GM19328 (cell line): ENCODE results near the gene DNAL4.

Experiments
- ATAC-seq: cut with Tn5 transposase; IDR thresholded peaks from one replicate; pipeline ENCODE4 v1.9.1; 2021; ENCODE audit warnings: mild to moderate bottlenecking, moderate library complexity; ENCODE audit not compliant: unreplicated experiment

The DNAL4 gene

DNA sequence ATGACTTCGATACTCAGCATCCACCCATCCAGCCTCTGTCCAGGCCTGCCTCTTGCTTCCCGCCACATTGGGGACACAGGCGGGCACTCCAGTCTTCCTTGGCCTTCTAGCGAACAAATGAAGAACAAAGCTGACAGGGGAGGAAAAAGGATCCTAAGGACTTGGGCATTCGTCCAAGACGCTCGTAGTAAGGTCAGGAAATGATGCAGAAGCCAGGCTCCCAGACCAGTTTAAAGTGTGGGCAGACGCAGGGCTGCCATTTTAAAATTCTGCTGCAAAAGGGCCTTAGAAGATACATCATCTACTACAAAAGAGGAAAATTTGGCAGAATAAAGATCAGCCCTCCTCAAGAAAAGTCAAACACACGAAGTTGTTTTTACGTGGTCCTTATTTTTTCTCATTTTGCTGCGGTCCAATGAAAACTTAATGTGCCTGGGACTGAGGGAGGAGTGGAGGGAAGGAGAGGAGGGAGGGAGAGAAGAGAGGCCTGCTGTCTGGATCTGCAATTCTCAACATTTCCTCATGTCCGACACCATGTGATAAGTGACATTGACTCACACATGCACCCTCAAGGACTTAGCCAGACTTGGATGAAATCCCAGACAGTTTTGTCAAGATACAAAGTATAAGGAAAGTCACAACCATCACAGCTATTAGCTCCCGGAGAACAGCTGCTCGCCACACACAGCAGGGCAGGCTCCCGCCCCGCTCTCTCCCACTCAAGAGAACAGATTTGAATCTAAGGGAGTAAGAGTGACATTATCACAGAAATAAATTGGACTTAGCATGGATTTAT is 5.7 kb downstream of the DNAL4 start:
- no peak for ATAC-seq

DNA sequence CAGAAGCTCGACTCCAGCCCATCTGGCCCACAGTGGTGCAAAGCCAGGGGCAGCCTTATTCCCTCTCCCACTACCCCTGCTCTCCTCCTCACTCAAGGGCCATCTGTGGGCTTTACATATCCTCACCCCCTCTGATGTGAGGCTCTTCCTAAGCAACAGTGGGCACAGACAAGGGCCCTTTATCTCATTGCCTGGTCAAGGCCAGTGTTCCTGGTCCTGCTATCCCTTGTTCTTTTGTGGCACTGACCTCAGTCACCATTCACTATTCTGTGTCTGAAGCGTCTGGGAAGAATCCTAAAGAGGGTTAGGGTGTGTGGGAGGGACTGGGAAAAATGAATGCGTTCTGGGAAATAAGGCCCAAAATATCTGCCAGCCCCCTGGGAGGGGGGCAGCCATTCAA is 7.3 kb downstream of the DNAL4 start:
- no peak for ATAC-seq

DNA sequence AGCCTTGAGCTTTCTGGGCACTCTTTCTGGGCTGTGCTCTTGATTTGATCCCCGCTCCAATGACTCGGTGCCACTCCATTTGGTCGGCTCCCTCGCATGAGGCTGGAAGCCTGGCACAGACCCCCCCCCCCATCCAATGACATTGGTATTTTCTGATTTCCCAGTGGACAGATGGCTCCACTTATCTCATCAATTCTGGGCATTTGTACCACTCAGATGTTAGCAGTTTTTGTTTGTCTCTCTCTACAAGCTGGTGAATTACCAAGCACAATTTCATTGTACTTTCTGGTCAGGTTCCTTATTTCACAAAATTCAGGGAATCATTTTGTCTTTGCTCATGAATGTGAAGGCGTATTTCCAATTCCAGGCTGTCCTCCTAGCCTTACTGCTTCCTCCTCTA is 9.1 kb downstream of the DNAL4 start:
- ATAC-seq = no peak

DNA sequence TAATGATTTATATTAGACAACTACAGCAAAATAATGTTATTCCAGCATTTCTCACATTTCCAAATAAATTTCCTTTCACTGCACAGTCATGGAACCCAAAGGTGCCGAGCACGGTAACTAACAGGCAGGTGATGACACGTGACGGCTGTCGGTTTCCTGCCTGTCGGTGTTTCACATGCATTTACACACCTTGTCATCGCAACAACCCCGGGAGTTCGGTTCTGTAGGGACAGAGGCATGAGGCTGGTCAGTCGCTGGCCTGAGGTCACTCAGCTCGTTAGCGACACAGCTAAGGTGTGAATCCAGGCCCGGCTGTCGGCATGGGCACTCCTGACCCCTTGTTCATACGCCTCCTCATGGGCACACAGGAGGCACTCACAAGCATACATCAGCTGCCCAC is 9.9 kb downstream of the DNAL4 start:
- ATAC-seq = no peak

DNA sequence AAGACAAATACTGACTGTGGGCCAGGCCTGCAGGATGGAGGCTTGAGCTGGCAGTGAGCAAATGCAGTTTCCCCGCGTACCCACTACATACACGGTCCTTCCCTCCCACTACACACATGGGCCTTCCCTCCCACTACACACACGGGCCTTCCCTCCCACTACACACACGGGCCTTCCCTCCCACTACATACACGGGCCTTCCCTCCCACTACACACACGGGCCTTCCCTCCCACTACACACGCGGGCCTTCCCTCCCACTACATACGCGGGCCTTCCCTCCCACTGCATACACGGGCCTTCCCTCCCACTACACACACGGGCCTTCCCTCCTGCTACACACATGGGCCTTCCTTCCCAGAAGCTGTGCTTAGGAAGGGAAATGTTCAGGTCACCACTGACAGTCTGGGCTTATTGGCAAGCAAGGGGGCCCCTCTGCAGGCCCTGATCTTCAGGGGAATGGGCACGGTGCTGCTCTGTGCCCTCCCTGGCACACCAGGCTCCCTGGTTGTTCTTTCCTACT is 10.8 kb downstream of the DNAL4 start:
- ATAC-seq = no peak

DNA sequence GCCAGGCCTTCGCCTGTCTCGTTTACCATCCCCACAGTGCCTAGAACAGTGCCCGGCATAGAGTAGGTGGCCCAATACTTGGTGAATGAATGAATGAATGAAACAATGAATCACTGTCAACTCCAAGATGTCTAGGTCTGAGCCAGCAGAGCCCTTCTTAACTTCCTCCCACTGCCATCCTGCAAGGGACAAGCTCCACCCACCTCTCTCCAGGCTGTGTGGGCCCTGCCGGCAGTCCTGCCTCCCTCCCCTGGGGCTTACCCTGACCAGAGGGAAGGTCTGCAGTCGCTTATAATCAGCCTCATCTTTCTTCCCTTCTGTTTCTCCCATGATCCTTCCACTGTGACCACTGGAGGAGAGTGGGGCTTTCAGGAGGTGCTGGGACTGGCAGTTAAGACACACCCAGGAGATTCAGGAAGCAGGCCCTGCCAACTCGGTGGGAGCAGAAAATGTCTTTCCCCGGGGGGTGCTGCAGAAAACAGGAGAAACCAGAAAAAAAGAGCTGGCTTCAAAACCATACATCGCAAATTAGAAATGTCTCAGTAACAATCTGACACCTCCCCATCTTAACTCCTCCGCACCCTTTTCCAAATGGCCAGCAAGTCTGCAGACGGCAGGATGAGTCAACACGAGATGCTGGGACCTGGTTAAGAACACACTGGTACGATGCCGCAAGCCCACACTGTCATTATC is 11.4 kb downstream of the DNAL4 start:
- ATAC-seq = no peak

DNA sequence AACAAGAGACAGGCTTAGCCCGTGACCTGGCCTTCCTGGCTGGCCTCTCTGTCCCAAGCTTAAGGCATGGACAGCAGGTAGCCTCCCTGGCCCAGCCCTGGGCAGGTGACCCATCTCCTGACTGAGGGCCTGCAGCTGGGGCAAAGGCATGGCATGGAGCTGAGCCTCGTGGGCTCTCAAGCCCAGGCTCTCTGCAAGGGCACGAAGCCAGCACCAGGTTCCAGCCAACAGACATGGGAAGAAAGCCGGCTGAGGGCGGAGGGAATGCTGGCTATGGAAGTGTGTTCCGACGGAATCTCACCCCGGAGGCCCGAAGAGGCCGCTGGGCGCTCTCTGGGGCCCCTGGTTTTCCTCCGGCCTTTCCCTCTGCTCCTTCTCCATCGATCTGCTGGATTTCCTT is 12.9 kb downstream of the DNAL4 start:
- ATAC-seq = no peak

DNA sequence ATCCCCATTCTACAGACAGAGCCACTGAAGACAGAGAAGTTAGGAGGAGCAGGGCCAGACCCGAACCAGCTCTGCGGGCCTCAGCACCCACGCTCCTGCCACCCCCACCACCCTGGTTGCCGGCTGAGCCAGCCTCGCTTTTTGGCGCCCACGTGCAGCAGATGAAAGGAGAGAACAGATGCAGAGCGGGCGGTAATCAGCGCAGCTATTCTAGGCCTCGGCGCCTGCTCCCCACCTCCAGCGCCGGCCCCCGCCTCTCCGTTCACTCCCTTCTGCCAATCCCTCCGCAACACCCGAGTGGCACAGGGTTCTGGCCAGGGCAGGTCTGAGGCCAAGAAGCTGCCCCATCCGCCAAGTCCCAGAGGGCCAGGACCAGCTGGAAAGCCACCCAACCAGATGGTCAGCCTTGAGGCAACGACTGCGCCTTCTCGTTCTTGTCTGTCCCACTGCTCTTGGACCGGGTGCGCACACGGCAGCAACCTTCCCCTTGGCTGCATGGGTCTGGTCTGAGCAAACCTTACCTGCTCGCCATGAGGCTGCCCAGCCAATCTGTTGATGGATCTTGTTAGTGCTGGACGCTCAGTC is 16.8 kb downstream of the DNAL4 start:
- no peak for ATAC-seq

DNA sequence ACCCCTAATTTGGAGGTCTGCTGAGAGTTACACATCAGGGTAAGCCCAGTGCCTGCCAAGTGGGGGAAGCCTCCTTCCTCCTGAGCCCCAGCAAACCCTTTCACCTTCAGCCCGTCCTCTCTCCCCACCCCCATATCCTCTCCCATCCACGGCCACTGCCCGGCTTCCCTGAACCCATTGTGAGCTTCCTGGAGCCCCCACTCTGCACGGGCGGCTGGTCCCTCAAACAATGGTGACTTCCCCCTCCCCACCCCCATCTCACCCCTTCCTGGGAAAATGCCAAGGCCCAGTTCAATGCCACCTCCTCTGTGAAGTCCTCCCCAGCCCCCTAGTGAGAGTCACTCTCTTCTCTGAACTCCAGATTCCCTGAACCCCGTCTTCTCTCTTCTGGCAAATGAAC is 17.9 kb downstream of the DNAL4 start:
- no peak for ATAC-seq

DNA sequence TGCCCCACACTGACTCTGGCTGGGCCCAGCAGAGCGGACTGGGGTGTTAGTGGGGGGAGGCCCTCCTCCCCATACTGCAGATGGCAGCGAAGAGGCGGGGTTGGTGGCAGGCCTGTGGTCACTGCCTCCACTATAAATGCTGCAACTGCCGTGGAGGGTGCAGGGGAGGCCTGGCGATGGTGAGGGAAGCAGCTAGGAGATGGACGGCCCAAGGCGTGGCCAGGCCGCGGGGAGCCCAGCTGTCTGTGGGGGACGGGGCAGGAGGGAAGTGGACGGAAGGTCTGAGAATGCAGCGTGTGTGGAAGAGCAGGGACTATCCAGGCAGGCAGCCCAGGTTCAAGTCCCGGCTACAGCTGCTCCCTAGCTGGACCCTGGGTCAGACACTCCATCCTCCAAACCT is 18.3 kb downstream of the DNAL4 start:
- no peak for ATAC-seq

DNA sequence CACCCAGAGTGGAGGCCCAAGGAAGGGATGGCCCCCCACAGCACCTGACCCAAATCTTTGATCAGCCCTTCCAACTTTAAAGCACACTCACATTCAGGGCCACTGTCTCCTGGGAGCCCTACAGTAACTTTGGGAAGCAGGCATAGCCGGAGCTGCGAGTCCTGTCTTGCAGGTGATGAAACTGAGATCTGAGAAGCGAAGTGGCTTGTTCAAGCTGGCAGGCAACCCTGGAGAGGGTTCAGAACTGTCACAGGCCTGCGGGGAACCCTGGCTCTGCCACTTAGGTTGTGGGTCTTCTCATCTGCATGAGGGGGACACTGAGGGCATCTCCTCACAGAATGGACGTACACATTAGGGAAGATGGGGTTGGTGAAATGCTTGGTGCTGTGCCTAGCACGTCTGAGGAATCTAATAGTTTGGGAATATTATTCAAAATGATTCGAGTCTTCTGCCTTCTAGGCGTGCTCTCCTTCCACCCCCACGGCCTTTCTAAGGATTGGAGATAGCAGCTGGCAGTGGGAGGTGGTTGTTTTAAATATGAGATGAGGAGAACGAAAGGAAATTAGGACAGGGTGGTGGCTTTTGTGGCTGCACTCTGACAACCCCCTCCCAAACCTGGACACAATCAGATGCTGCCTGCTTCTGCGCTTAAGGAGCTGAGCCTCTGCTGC is 19.3 kb downstream of the DNAL4 start:
- ATAC-seq = no peak

DNA sequence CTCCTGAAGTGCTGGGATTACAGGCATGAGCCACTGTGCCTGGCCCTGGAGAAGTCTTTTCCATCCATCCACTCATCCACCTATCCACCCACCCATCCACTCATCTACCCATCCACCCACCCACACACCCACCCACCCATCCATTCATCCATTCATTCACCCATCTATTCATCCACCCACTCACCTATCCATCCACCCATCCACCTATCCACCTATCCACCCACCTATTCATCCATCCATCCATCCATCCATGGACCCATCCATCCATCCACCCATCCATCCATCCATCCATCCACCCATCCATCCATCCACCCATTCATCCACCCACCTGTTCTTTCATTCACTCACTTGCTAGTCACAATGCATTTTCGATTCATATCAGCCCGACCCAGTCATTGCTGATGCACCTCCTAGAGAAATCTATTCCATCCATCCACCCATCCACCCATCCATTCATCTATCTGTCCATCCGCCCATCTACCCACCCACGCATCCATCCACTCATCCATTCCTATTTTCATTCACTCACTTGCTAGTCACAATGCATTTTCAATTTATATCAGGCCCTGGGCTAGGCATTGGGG is 20.5 kb downstream of the DNAL4 start:
- ATAC-seq = no peak

DNA sequence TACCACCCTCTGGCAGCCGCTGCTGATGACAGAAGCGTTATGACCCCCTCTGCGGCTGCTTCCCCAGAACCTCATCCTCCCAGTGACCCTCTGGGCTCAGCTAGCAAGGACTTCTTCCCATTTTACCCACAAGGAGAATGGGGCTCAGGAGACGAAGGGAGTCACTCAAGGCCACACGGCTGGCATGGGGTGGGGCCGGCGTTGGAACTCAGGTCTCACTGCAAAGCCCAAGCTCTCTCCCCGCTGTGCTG is 21.4 kb downstream of the DNAL4 start:
- ATAC-seq = no peak

DNA sequence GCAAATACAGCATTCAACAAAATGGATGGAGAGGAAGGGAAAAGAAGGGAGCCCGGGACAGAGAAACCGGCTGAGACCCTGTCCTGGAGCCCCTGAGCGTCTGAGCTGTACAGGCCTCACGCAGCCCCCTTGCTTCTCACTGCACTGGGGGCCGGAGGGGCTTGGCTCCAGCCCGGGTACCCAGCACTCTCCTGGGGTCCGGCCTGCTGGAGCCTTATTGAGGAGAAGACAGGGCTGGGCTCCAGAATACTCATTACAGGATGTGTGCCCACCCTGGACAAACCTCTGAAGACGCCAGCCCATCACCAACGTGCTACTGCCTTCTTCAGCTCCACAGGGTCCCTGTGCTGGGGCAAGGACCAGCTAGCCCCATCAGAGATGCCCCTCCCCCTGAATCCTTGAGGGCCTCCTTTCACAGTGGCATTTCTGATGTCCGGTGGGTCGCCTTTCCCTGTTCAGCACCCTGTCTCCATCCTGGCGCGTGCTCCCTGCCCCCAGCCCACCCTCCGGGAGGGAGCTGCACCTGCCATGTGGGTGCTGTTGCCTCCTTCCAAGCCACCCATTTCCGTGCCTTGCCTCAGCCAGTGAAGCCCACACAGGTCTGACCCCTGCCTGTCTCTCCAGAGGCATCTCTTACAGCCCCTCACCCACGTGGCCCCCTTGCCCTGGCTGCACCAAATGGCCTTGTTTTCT is 23.5 kb downstream of the DNAL4 start:
- no peak for ATAC-seq

DNA sequence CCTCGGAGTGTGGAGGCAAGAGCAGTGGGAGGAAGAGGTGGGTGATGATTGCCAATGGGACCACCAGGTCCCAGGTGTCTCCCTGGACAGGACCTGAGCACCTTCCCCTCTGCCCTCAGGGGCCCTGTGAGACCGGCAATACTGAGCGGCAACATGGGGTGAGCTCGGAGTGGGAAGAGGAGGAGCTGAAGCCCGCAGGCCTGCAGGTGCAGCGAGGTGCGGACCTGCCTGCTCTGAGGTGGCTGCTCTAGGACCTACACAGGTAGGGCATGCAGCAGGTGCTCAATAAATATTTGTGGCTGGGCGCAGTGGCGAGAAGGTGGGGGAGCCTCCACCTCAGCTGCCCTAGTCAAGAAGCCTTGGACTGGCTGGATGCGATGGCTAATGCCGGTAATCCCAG is 25.9 kb downstream of the DNAL4 start:
- no peak for ATAC-seq

DNA sequence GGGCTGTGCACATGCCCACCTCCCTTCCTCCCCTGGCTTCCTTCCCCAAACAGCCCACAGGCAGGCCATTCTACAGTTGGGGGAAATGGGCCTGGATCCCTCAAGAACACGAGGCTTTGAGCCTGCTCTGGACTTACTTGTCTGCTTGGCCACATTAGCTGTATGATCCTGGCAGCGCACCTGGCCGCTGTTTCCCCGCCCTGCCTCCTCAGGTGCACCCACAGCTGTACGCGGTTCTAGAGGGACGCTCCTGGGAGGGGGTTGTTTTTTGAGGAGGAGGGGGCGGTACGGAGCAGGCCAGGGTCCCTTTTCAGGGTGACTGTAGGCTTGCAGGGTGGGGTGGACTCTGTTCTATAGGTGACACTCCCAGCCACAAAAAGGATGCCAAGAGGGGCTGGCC is 26.6 kb downstream of the DNAL4 start:
- no peak for ATAC-seq

DNA sequence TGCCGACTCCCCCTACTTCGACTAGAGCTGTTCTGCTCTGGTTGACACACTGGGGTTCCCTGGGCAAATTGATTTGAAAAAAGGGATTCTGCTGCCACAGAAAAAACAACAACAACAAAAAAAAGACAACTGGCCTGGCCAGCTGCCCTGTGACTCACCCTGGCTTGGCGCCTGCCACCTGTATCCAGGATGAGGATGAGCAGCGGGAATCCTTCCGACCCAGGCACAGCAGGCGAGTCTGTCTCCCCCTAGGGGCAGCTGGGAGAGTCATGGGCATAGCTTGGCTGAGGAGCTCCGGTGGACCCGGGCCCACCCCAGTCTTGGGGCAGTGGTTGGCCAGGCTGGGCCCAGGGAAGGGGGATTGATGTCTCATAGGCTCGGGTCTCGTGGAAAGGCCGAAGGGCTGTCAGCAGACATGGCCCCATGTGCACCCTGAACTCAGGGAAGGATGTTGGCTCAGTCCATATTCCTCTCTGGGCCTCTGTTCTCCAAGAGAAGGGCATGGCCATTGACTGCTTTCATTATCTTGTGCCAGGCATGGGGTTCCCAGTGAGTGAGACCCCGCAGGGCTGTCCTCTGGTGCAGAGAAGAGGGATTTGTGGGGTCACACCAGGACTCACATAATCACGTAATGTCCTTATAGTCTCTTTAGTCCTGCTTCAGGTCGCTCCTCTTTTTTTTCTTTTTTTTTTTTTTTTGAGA is 27.7 kb downstream of the DNAL4 start:
- no peak for ATAC-seq

DNA sequence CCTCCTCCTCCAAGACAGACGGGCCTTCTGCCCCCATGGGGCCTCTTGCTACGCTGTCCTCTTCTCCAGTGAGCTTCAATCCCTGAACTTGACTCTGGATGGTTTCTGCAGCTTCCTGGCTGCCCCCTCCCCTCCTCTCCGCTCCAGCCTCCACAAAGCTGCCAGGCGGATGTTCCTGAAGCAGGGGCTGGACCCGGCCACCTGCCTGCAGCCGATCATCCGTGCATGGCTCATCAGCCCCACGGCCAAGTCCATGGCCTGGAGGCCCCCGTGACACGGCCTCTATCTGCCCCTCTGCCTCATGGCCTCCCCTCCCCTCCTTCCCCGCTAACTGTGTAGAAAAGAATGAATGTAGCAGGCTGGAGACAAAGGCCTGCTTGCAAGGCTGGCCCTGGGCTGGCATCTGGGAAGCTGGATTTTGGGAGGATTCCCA is 31.4 kb downstream of the DNAL4 start:
- ATAC-seq = no peak

DNA sequence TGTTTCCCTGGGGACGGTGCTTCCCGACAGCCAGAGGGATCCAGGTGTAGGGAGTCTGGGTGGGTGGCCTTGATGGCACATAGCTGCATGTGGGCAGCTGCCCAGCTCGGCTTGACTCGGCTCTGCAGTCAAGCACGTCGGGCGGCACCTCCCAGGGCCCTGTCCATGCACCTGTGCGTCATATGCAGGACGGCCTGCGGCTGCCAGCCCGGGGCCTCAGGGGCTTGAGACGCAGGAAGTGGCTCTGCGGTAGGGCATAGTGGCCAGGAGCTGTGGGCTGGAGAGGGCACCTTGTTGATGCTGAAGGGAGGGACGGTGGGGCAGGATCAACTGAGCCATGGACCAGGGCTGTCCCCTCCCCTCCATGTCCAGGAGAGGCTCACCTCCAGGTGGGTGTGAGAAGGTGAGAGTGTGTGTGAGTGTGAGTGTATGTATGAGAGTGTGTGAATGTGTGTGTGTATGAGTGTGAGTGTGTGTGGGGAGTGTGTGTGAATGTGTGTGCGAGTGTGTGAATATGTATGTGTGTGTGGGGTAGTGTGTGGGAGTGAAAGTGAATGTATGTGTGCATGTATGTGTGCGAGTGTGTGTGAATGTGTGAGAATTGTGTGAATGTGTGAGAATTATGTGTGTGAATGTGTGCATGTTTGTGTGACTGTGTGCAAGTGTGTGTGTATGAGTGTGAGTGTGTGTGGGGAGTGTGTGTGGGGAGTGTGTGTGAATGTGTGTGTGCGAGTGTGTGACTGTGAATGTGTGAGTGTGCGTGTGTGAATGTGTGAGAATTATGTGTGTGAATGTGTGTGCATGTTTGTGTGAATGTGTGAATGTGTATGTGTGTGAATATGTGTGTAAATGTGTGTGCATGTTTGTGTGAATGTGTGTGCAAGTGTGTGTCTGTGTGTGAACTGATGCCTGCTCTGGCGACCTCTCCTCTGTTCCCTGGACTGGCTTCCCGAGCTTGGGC is 32.5 kb downstream of the DNAL4 start:
- no peak for ATAC-seq
